Hepatocyte (in vitro differentiated cells): Measurements from ENCODE around the gene EME2. TPM values are rescaled to one million over a fixed set of nuclear protein-coding genes. Genes with fewer than 3 reads are reported as not detected.
"Not testable (repeated sequence)": the region's sequence is repeated elsewhere in the genome, so short reads cannot be mapped to it uniquely, and the experiment has no call there.

ENCODE experiments used
- DNase-seq: peaks from one replicate; pipeline ENCODE4 v3.0.0-alpha.2; 2016; ENCODE audit warnings: low spot score
- H2AFZ ChIP-seq: fragments of 200-600 bp; sonication (generic); 2 replicates; pipeline ENCODE4 v1.6.0; 2016; ENCODE audit warnings: antibody characterized with exemption, mild to moderate bottlenecking
- H3K27ac ChIP-seq: fragments of 200-600 bp; sonication (generic); 2 replicates; pipeline ENCODE4 v1.5.1; 2016; ENCODE audit warnings: mild to moderate bottlenecking
- H3K27me3 ChIP-seq: fragments of 200-600 bp; sonication (generic); 2 replicates; pipeline ENCODE4 v1.6.1; 2016
- H3K36me3 ChIP-seq: fragments of 200-600 bp; sonication (generic); replicated peaks from 2 replicates; pipeline ENCODE4 v1.5.1; 2016; ENCODE audit warnings: low read depth; ENCODE audit not compliant: insufficient read depth
- H3K4me1 ChIP-seq: fragments of 200-600 bp; sonication (generic); 2 replicates; pipeline ENCODE4 v1.5.1; 2016; ENCODE audit warnings: mild to moderate bottlenecking, moderate library complexity; ENCODE audit not compliant: insufficient read depth
- H3K4me2 ChIP-seq: fragments of 200-600 bp; sonication (generic); 2 replicates; pipeline ENCODE4 v1.6.0; 2016
- H3K4me3 ChIP-seq: fragments of 200-600 bp; sonication (generic); 2 replicates; pipeline ENCODE4 v1.5.1; 2016; ENCODE audit warnings: mild to moderate bottlenecking
- H3K79me2 ChIP-seq: fragments of 200-600 bp; sonication (generic); 2 replicates; pipeline ENCODE4 v1.6.0; 2017; ENCODE audit warnings: mild to moderate bottlenecking
- H3K9me2 ChIP-seq: fragments of 200-600 bp; sonication (generic); replicated peaks from 2 replicates; pipeline ENCODE4 v1.6.0; 2017; ENCODE audit warnings: mild to moderate bottlenecking; ENCODE audit not compliant: insufficient read depth
- H3K9me3 ChIP-seq: fragments of 200-600 bp; sonication (generic); 2 replicates; pipeline ENCODE4 v1.5.1; 2016; ENCODE audit warnings: low read depth, mild to moderate bottlenecking
- H4K20me1 ChIP-seq: fragments of 200-600 bp; sonication (generic); 2 replicates; pipeline ENCODE4 v1.6.0; 2016; ENCODE audit warnings: mild to moderate bottlenecking; ENCODE audit not compliant: insufficient read depth, poor library complexity, severe bottlenecking
- CTCF ChIP-seq: fragments of 200-600 bp; sonication (generic); IDR thresholded peaks from 2 replicates; pipeline ENCODE4 v1.5.1; 2016; ENCODE audit warnings: antibody characterized with exemption, mild to moderate bottlenecking; ENCODE audit not compliant: poor library complexity
- EZH2 ChIP-seq: fragments of 200-600 bp; sonication (generic); IDR thresholded peaks from 2 replicates; pipeline ENCODE4 v1.6.1; 2016; ENCODE audit warnings: antibody characterized with exemption, mild to moderate bottlenecking, borderline replicate concordance
- EZH2phosphoT487 ChIP-seq: fragments of 200-600 bp; sonication (generic); IDR thresholded peaks from one replicate; pipeline ENCODE4 v1.6.1; 2018; ENCODE audit warnings: antibody characterized with exemption, mild to moderate bottlenecking, low read depth, moderate library complexity; ENCODE audit not compliant: unreplicated experiment, severe bottlenecking
- WGBS: methylation state at CpG from one replicate; pipeline ENCODE4 v1.1.6; 2016; ENCODE audit warnings: low lambda C conversion rate; ENCODE audit errors: missing lambda C conversion rate; 5-methylcytosine and 5-hydroxymethylcytosine counted together
- polyA plus RNA-seq: library from polyadenylated mRNA; unstranded; fragments of >200 nt; fragmentation: Nextera tagmentation; extraction: Ambion mirVana; gene quantifications from 2 replicates; pipeline ENCODE4 v1.2.1, GENCODE V29; 2016
- total RNA-seq: library from RNA; depleted of rRNA; stranded (reverse); fragments of >200 nt; gene quantifications from 2 replicates; pipeline ENCODE4 v1.2.3, GENCODE V29; 2014

EME2 gene
- total and polyA plus RNA-seq, 2 experiments from 2014 or later: 17.7 to 20.8 TPM

GRCh38 chr16:1729445-1729844, 43.2 kb upstream of the EME2 start:
- H3K36me3 ChIP-seq: no peaks in the 10 kb centered on the region
- WGBS: 96% methylated on average over 14 of the region's 35 CpGs
- peaks cover 12% of the 10 kb centered on the region for H3K79me2 ChIP-seq
- H3K4me2 ChIP-seq: no peak overlapping the region
- H3K9me3 ChIP-seq: no peaks in the 10 kb centered on the region
- no peak overlapping the region for H3K4me3 ChIP-seq
- H3K27ac ChIP-seq: no peak overlapping the region
- no peak for DNase-seq
- peaks cover 3% of the 10 kb centered on the region for H4K20me1 ChIP-seq
- H3K4me1 ChIP-seq: no peaks in the 10 kb centered on the region
- no peaks in the 10 kb centered on the region for H3K27me3 ChIP-seq
- no peak for TF ChIP-seq EZH2
- H3K9me2 ChIP-seq: no peaks in the 10 kb centered on the region
- H2AFZ ChIP-seq: no peak overlapping the region

- Histone ChIP-seq H4K20me1 (peaks cover 2% of the 10 kb centered on the region), H2AFZ (no peak overlapping the region), H3K4me3 (no peak overlapping the region), H3K36me3 (no peaks in the 10 kb centered on the region), H3K27ac (no peak overlapping the region), H3K9me3 (no peaks in the 10 kb centered on the region), H3K9me2 (no peaks in the 10 kb centered on the region), H3K4me2 (no peak overlapping the region), H3K4me1 (no peaks in the 10 kb centered on the region), H3K27me3 (no peaks in the 10 kb centered on the region), H3K79me2 (peaks cover 3% of the 10 kb centered on the region)
- TF ChIP-seq EZH2phosphoT487 (no peak), CTCF (no peak), EZH2 (no peak)
- 96% methylated on average over 7 of the region's 7 CpGs for WGBS
- DNase-seq: no peak
These were observed 41.5 kb upstream of the EME2 start for GRCh38 chr16:1731073-1731472.

- no peaks in the 10 kb centered on the region for H3K9me3 ChIP-seq
- no peak overlapping the region for H3K4me2 ChIP-seq
- no peak for TF ChIP-seq EZH2
- TF ChIP-seq CTCF: no peak
- no peak for TF ChIP-seq EZH2phosphoT487
- no peak overlapping the region for H3K27ac ChIP-seq
- H3K27me3 ChIP-seq: no peaks in the 10 kb centered on the region
- no peaks in the 10 kb centered on the region for H3K9me2 ChIP-seq
- H3K4me1 ChIP-seq: no peaks in the 10 kb centered on the region
- H3K4me3 ChIP-seq: no peak overlapping the region
- 82% methylated on average over 7 of the region's 7 CpGs for WGBS
- H3K79me2 ChIP-seq: peaks cover 3% of the 10 kb centered on the region
- H3K36me3 ChIP-seq: no peaks in the 10 kb centered on the region
- no peaks in the 10 kb centered on the region for H4K20me1 ChIP-seq
- no peak for DNase-seq
- no peak overlapping the region for H2AFZ ChIP-seq
These were observed 41.0 kb upstream of the EME2 start for GRCh38 chr16:1731603-1732002.

- Histone ChIP-seq H3K36me3 (no peaks in the 10 kb centered on the region), H3K79me2 (peaks cover under 1% of the 10 kb centered on the region), H2AFZ (no peak overlapping the region), H3K27ac (no peak overlapping the region), H3K9me3 (no peaks in the 10 kb centered on the region), H4K20me1 (no peaks in the 10 kb centered on the region), H3K4me3 (no peak overlapping the region), H3K9me2 (no peaks in the 10 kb centered on the region), H3K27me3 (no peaks in the 10 kb centered on the region), H3K4me1 (no peaks in the 10 kb centered on the region), H3K4me2 (no peak overlapping the region)
- TF ChIP-seq EZH2phosphoT487: no peak
- TF ChIP-seq CTCF: no peak
- no peak for TF ChIP-seq EZH2
- no peak for DNase-seq
- 91% methylated on average over 13 of the region's 14 CpGs for WGBS
These were observed 40.5 kb upstream of the EME2 start for GRCh38 chr16:1732071-1732470.

GRCh38 chr16:1732551-1732987, 40.0 kb upstream of the EME2 start:
- WGBS: 98% methylated on average over 17 of the region's 21 CpGs
- H3K79me2 ChIP-seq, H3K4me1 ChIP-seq, H3K9me3 ChIP-seq, H3K4me2 ChIP-seq, H3K27ac ChIP-seq, H4K20me1 ChIP-seq, H3K9me2 ChIP-seq, H3K27me3 ChIP-seq, H3K36me3 ChIP-seq, DNase-seq, H2AFZ ChIP-seq, H3K4me3 ChIP-seq: not testable (repeated sequence)
